Measurements from ENCODE around the gene CPN1.

GRCh38 chr10:100020886-100021253, 60.8 kb downstream of the CPN1 start:
- TF ChIP-seq CEBPB (IDR thresholded peaks at IDR 0.05) (no peak), EP300 (IDR thresholded peaks at IDR 0.05; ENCODE audit: borderline replicate concordance) (no peak), MAX (IDR thresholded peaks at IDR 0.05) (no peak), EGR1 (IDR thresholded peaks at IDR 0.05) (no peak), RAD21 (IDR thresholded peaks at IDR 0.05; ENCODE audit: low read depth) (no peak), TAF1 (IDR thresholded peaks at IDR 0.05; ENCODE audit: low read depth) (no peak), NFIC (IDR thresholded peaks at IDR 0.05) (no peak), FOXM1 (IDR thresholded peaks at IDR 0.05; ENCODE audit: borderline replicate concordance, low read depth) (no peak), CREB1 (IDR thresholded peaks at IDR 0.05; ENCODE audit: low read depth) (no peak), TCF12 (IDR thresholded peaks at IDR 0.05; ENCODE audit: low read depth) (no peak), YY1 (IDR thresholded peaks at IDR 0.05; ENCODE audit: low read depth) (no peak), TEAD4 (IDR thresholded peaks at IDR 0.05) (no peak)
- TF ChIP-seq, protein P1, sequence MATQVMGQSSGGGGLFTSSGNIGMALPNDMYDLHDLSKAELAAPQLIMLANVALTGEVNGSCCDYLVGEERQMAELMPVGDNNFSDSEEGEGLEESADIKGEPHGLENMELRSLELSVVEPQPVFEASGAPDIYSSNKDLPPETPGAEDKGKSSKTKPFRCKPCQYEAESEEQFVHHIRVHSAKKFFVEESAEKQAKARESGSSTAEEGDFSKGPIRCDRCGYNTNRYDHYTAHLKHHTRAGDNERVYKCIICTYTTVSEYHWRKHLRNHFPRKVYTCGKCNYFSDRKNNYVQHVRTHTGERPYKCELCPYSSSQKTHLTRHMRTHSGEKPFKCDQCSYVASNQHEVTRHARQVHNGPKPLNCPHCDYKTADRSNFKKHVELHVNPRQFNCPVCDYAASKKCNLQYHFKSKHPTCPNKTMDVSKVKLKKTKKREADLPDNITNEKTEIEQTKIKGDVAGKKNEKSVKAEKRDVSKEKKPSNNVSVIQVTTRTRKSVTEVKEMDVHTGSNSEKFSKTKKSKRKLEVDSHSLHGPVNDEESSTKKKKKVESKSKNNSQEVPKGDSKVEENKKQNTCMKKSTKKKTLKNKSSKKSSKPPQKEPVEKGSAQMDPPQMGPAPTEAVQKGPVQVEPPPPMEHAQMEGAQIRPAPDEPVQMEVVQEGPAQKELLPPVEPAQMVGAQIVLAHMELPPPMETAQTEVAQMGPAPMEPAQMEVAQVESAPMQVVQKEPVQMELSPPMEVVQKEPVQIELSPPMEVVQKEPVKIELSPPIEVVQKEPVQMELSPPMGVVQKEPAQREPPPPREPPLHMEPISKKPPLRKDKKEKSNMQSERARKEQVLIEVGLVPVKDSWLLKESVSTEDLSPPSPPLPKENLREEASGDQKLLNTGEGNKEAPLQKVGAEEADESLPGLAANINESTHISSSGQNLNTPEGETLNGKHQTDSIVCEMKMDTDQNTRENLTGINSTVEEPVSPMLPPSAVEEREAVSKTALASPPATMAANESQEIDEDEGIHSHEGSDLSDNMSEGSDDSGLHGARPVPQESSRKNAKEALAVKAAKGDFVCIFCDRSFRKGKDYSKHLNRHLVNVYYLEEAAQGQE (IDR thresholded peaks at IDR 0.05; ENCODE audit: low read depth) = no peak
- TF ChIP-seq, protein P2, sequence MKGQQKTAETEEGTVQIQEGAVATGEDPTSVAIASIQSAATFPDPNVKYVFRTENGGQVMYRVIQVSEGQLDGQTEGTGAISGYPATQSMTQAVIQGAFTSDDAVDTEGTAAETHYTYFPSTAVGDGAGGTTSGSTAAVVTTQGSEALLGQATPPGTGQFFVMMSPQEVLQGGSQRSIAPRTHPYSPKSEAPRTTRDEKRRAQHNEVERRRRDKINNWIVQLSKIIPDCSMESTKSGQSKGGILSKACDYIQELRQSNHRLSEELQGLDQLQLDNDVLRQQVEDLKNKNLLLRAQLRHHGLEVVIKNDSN (IDR thresholded peaks at IDR 0.05) = no peak

All from Ishikawa (cell line).